HG02840 (cell line): Measurements from ENCODE around the gene AGPAT1.
"Not testable (repeated sequence)": the region's sequence is repeated elsewhere in the genome, so short reads cannot be mapped to it uniquely, and the experiment has no call there.

Experiments used
- ATAC-seq: cut with Tn5 transposase; IDR thresholded peaks from one replicate; pipeline ENCODE4 v1.9.1; 2021; ENCODE audit warnings: mild to moderate bottlenecking, moderate library complexity, moderate number of reproducible peaks; ENCODE audit not compliant: unreplicated experiment, low FRiP score

The AGPAT1 gene

GRCh38 chr6:32187725-32188380 lies 12.0 kb upstream of the AGPAT1 start:
- ATAC-seq = not testable (repeated sequence)

- ATAC-seq = no peak
These were observed 11.3 kb upstream of the AGPAT1 start for GRCh38 chr6:32187009-32187709.

- not testable (repeated sequence) for ATAC-seq
These were observed 10.4 kb upstream of the AGPAT1 start for GRCh38 chr6:32186151-32186840.

GRCh38 chr6:32185681-32186131 lies 9.8 kb upstream of the AGPAT1 start:
- ATAC-seq = not testable (repeated sequence)

GRCh38 chr6:32184084-32184640 lies 8.3 kb upstream of the AGPAT1 start, which contains the start of gene AGER:
TSS of gene AGER (minus strand) at chr6:32184253. CDS start at chr6:32184222, 31 bp downstream.
- no peak for ATAC-seq

- ATAC-seq = no peak
These were observed 7.7 kb upstream of the AGPAT1 start for GRCh38 chr6:32183483-32184083.

GRCh38 chr6:32183030-32183429 lies 7.1 kb upstream of the AGPAT1 start:
- ATAC-seq = no peak

GRCh38 chr6:32182555-32182981 lies 6.7 kb upstream of the AGPAT1 start:
- no peak for ATAC-seq

GRCh38 chr6:32181915-32182529 lies 6.1 kb upstream of the AGPAT1 start:
- ATAC-seq = no peak

GRCh38 chr6:32181148-32181702 lies 5.3 kb upstream of the AGPAT1 start:
- no peak for ATAC-seq

- no peak for ATAC-seq
These were observed 4.0 kb upstream of the AGPAT1 start for GRCh38 chr6:32179766-32180405.

- ATAC-seq = no peak
These were observed 2.9 kb upstream of the AGPAT1 start for GRCh38 chr6:32178547-32179440.

GRCh38 chr6:32177788-32178546 lies 2.1 kb upstream of the AGPAT1 start, which contains the start of gene RNF5:
TSS of gene RNF5 (plus strand) at chr6:32178405. CDS start at chr6:32178512, 107 bp downstream.
- peak; percentile 70 for ATAC-seq

- ATAC-seq = no peak
These were observed 1.4 kb upstream of the AGPAT1 start for GRCh38 chr6:32177183-32177787.

- no peak for ATAC-seq
These were observed 745 bp upstream of the AGPAT1 start for GRCh38 chr6:32176476-32177182.

GRCh38 chr6:32175322-32175710 lies 568 bp downstream of the AGPAT1 start:
- ATAC-seq = no peak

- no peak for ATAC-seq
These were observed 1.5 kb downstream of the AGPAT1 start for GRCh38 chr6:32174416-32174815.
